Activated naive CD4-positive, alpha-beta T cell treated with Interleukin-2 at 50 U/mL for 16 hours (primary cell): Measurements from ENCODE around the gene PSMB8.
"Not testable (repeated sequence)": the region's sequence is repeated elsewhere in the genome, so short reads cannot be mapped to it uniquely, and the experiment has no call there.

Source experiments
- DNase-seq: peaks from one replicate; pipeline ENCODE4 v3.0.0-alpha.2; 2020

The PSMB8 gene

GRCh38 chr6:32836873-32837272 is 7.0 kb downstream of the PSMB8 start:
- DNase-seq: no peak

GRCh38 chr6:32835167-32835893 is 8.5 kb downstream of the PSMB8 start:
- no peak for DNase-seq

DNA sequence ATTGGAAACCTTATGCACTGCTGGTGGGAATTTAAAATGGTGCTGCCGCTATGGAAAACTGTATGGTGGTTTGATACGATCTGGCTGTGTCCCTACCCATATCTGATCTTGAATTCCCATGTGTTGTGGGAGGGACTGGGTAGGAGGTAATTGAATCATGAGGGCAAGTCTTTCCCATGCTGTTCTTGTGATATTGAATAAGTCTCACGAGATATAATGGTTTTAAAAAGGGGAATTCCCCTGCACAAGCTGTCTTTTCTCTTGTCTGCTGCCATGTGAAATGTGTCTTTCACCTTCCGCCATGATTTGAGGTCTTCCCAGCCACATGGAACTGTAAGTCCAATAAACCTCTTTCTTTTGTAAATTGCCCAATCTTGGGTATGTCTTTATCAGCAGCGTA is 10.2 kb downstream of the PSMB8 start:
- no peak for DNase-seq

DNA sequence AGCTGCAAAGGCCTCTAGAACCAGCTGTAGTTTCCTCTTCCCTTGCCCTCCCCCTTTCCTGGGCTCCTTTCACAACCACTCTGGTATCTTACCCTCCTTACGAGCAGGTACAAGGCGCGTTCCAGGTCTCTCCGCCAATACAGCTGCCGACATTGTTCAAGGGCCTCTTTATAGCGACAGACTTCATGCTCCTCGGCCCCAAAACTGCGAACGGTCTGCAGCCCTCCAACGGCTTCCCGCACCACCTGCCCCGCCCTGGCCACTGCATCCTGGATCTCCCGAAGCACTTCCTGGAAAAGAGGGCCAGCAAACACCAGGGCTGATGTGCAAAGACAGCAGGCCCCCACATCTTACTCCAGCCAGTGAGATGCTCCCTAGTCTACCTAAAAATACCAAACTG is 11.3 kb downstream of the PSMB8 start:
- no peak for DNase-seq

DNA sequence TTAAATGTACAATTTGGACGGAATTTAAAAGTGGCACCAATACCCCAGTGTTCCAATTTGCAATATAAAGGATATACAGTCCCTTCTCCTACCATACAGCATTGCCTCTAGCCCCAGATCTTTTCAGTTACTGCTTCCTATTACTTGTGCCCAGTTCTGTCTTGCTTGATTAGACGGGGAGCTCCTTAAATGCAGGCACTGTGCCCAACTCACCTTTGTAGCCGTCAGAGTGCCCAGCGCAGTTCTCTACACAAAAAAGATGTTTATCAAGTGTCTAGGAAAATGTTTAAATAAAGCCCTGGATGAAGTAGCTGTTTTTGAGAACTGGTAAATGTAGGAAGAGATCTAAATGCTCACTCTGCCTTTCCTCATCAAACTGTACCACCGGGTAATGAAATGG is 12.9 kb downstream of the PSMB8 start:
- DNase-seq: no peak

- DNase-seq: no peak
Observed at GRCh38 chr6:32830017-32830416, 13.8 kb downstream of the PSMB8 start.

DNA sequence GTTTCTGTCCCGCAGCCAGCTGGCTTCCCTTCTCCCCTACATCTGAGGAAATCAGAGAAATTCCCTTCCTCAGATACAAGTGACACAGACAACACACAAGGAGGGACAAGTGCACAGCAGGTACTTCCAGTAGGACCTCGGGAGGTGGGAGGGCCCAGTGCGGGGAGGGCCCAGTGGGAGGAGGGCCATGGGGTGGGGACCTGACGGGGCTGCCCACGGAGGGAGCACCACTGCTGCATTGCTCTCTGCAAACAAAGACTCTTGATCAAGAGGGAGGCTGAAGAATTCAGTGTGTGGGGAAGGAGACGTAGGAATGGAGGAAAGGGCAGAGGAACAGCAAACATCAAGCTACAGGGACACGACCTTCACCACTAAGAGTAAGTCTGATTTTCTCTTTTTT is 14.4 kb downstream of the PSMB8 start:
- no peak for DNase-seq

DNA sequence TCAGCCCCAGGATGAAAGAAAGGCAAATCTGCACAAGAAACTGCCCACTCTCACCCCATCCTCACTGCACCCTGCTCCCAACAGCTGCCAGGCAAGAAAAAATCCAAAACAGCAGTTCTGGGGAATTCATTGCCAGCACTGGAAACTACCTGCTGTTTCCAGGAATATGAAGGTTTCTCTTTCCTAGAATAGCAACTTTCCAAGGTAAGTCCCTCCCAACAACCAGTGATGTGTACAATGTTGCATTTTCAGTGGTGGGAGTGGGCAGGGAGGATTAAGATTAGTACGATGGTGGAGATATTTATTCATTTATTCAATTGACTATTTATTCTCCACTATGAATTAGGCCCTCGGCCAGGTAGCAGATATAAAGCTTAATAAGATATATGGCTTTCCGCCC is 16.8 kb downstream of the PSMB8 start:
- no peak for DNase-seq

- DNase-seq: no peak
Observed at GRCh38 chr6:32825966-32826365, 17.9 kb downstream of the PSMB8 start.

GRCh38 chr6:32819729-32820128 is 24.1 kb downstream of the PSMB8 start:
- no peak for DNase-seq

GRCh38 chr6:32818867-32819266 is 25.0 kb downstream of the PSMB8 start:
- no peak for DNase-seq

GRCh38 chr6:32816746-32817204 is 27.1 kb downstream of the PSMB8 start, which contains the start of gene HLA-DOB:
Gene HLA-DOB (minus strand): TSS chr6:32817002. CDS start chr6:32816951, 51 bp downstream.
- no peak for DNase-seq

- DNase-seq: no peak
Observed at GRCh38 chr6:32815996-32816395, 27.9 kb downstream of the PSMB8 start.

DNA sequence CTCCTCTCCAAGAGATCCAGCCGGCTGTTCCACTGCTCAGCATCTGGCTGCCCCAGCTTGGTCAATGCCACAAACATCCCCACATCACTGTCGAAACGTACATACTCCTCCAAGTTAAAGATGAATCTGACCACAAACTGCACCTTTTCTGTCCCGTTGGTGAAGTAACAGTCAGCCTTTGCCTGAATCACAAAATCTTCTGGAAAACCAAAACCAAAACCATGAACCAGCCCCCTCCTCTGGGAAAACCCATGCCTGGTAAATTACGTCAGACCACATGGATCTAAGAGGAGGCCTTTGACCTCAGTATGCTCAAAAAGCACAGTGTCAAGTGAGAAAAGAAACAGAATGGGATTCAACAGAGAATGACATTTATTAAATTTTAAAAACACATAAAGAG is 28.7 kb downstream of the PSMB8 start:
- no peak for DNase-seq

- no peak for DNase-seq
Observed at GRCh38 chr6:32814145-32814544, 29.7 kb downstream of the PSMB8 start.

GRCh38 chr6:32809171-32809570 is 34.7 kb downstream of the PSMB8 start:
- no peak for DNase-seq

DNA sequence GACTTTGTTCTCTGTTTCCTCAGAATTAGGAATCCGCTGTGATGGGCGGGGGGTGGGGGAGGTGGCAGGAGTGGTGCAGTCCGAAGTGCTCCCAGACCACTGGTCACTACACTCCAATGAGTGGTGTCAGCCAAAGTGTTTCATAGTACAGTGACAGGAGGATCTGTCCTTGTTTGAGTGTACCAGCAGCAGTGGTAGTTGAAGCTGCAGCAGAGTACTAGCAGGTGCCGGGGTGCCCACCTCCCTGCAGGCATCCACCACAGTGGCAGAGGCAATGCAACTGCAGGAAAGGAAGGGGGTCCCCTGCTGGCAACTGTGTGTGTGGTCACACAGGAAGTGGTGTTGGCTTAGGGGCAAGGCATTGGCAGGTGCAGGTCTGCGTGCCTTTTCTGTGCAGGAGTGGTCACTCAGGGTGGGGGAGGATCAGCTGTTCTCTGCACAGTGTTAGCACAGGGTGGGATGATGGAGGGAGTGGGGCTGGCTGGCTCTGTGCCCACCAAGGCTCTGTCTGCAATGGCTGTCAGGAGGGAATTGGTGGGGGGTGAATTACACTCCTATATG is 36.7 kb downstream of the PSMB8 start:
- no peak for DNase-seq

DNA sequence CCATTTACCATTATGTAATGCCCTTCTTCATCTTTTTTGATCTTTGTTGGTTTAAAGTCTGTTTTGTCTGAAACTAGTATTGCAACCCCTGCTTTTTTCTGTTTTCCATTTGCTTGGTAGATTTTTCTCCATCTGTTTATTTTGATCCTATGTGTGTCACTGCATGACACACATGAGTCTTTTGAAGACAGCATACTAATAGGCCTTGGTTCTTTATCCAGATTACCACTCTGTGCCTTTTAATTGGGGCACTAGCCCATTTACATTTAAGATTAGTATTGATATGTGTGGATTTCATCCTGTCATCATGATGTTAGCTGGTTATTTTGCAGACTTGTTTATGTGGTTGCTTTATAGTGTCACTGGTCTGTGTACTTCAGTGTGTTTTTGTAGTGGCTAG is 38.4 kb downstream of the PSMB8 start:
- not testable (repeated sequence) for DNase-seq

GRCh38 chr6:32803416-32803815 is 40.4 kb downstream of the PSMB8 start:
- DNase-seq: no peak

- no peak for DNase-seq
Observed at GRCh38 chr6:32799740-32800139, 44.1 kb downstream of the PSMB8 start.

DNA sequence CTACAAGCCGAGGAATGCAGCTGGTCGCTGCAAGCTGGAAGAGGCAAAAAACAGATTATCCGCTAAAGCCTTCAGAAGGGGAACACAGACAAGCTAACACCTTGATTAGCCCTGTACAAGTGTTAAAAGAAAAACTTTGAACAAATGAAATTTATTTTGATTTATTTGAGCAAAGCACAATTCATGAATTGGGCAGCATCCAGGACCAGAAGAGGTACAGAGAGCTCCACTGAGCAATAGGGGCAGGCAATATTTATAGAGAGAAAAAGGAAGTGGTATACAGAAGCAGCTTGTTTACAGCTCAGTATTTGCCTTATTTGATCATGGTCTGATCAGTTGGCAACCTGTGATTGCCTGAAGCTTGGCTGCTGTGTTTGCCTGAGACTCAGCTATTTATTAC is 44.7 kb downstream of the PSMB8 start:
- no peak for DNase-seq

- peak; percentile 79 for DNase-seq
Observed at GRCh38 chr6:32796848-32797776, 46.7 kb downstream of the PSMB8 start.

DNA sequence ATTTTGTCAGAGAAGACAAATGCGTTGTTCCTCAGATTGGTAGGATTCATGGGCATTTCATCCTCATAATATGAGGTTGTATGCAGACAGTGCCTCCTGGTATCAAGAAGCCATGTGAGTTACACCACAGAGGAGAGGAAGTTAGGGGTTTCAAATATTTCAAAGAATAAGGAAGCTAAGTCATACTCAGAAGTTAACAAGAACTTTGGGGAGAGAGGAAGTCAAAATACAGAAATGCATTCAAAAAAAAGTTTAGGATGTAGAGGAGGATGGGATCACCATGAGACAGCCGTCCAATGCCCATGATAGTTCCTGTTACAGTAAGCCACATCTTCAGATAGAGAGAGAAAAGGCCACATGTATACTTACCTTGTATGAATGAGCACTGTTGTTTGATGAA is 49.3 kb downstream of the PSMB8 start:
- no peak for DNase-seq
